H1 (cell line): ENCODE results near the gene SLCO4A1. TPM values are rescaled to one million over a fixed set of nuclear protein-coding genes. Genes with fewer than 3 reads are reported as not detected.

Experiments
- CTCF ChIA-PET: fragments of 300-600 bp; sonication (Branson Sonifier 250); formaldehyde crosslinking; loops from one replicate; lab custom pipeline; 2021; ENCODE audit not compliant: partially characterized antibody; lab: Charles Lee
- POLR2A ChIA-PET: fragments of 300-600 bp; sonication (Branson Sonifier 250); formaldehyde crosslinking; loops from one replicate; lab custom pipeline; 2021; ENCODE audit warnings: inconsistent platforms; ENCODE audit not compliant: partially characterized antibody; lab: Charles Lee
- DNase-seq, 2 experiments: peaks; one replicate each; pipeline versions ENCODE4 v3.0.0 to v3.0.0-alpha.2; 2010 to 2022; ENCODE audit warnings: low spot score in 2 of 2, low read depth in 1 of 2, mixed read lengths in 1 of 2
- FAIRE-seq: peaks from 2 replicates; lab custom pipeline; 2011; peaks lifted over from hg19 to GRCh38; lab: Jason Lieb, UNC
- H2AFZ ChIP-seq: 2 replicates; pipeline ENCODE4 v1.8.1; 2012; ENCODE audit warnings: low read length, inconsistent platforms
- H2AK5ac ChIP-seq: 2 replicates; pipeline ENCODE4 v1.6.1; 2013; ENCODE audit warnings: low read depth, low read length
- H2BK120ac ChIP-seq: replicated peaks from 2 replicates; pipeline ENCODE3; 2013; ENCODE audit warnings: low read depth, low read length, inconsistent platforms
- H2BK12ac ChIP-seq: 2 replicates; pipeline ENCODE4 v1.6.1; 2013; ENCODE audit warnings: low read depth, low read length
- H2BK15ac ChIP-seq: 2 replicates; pipeline ENCODE4 v1.6.1; 2013; ENCODE audit warnings: low read length
- H2BK20ac ChIP-seq: 2 replicates; pipeline ENCODE4 v1.6.1; 2013; ENCODE audit warnings: low read length
- H2BK5ac ChIP-seq: 2 replicates; pipeline ENCODE4 v1.6.1; 2013; ENCODE audit warnings: low read depth, low read length
- H3K14ac ChIP-seq: 2 replicates; pipeline ENCODE4 v1.6.1; 2013; ENCODE audit warnings: inconsistent platforms; ENCODE audit not compliant: insufficient read length
- H3K18ac ChIP-seq: 2 replicates; pipeline ENCODE4 v1.6.1; 2013; ENCODE audit warnings: low read length; ENCODE audit errors: extremely low read depth
- H3K23ac ChIP-seq: 2 replicates; pipeline ENCODE4 v1.6.1; 2013; ENCODE audit warnings: inconsistent platforms; ENCODE audit not compliant: insufficient read length
- H3K23me2 ChIP-seq: 2 replicates; pipeline ENCODE4 v1.6.1; 2013; ENCODE audit warnings: low read depth, low read length
- H3K27ac ChIP-seq: 2 replicates; pipeline ENCODE4 v1.6.1; 2011; ENCODE audit warnings: low read depth, low read length, inconsistent platforms
- H3K27me3 ChIP-seq, 4 experiments: replicated peaks in 1 of 4; 1 replicate in 1 of 4; 2 replicates in 3 of 4; pipeline versions ENCODE4 v1.6.1 to v1.8.1; 2011 to 2013; ENCODE audit warnings: low read length in 3 of 4, mild to moderate bottlenecking in 3 of 4, inconsistent platforms in 2 of 4, mixed read lengths in 2 of 4, moderate library complexity in 1 of 4; ENCODE audit not compliant: control insufficient read depth in 3 of 4, insufficient read depth in 3 of 4; ENCODE audit errors: extremely low read depth in 1 of 4
- H3K36me3 ChIP-seq, 4 experiments: 2 replicates each; pipeline versions ENCODE4 v1.6.1 to v1.8.1; 2011 to 2013; ENCODE audit warnings: mild to moderate bottlenecking in 4 of 4, low read length in 3 of 4, moderate library complexity in 2 of 4, control low read depth in 1 of 4, inconsistent platforms in 1 of 4; ENCODE audit not compliant: insufficient read depth in 4 of 4, control insufficient read depth in 2 of 4
- H3K4ac ChIP-seq: replicated peaks from 2 replicates; pipeline ENCODE3; 2013; ENCODE audit warnings: low read length, low read depth, mixed read lengths, inconsistent platforms; ENCODE audit not compliant: insufficient read length
- H3K4me1 ChIP-seq, 4 experiments: replicated peaks in 1 of 4; 1 replicate in 1 of 4; 2 replicates in 3 of 4; pipeline versions ENCODE4 v1.6.1 to v1.8.1; 2011 to 2013; ENCODE audit warnings: low read length in 3 of 4, inconsistent platforms in 2 of 4, mixed read lengths in 1 of 4; ENCODE audit not compliant: insufficient read depth in 4 of 4, control insufficient read depth in 3 of 4
- H3K4me2 ChIP-seq, 2 experiments: 2 replicates each; pipeline versions ENCODE4 v1.6.1 to v1.8.1; 2011 to 2013; ENCODE audit warnings: low read depth in 2 of 2, low read length in 2 of 2, control low read depth in 1 of 2, inconsistent platforms in 1 of 2, mild to moderate bottlenecking in 1 of 2; ENCODE audit not compliant: insufficient read depth in 1 of 2
- H3K4me3 ChIP-seq, 4 experiments: fragments of 200-600, 300-600 bp in 1 of 4; sonication (generic), shearing (Covaris generic), sonication (Bioruptor Twin) in 1 of 4; 2 replicates each; pipeline versions ENCODE4 v1.5.1 to v1.8.1; 2011 to 2016; ENCODE audit warnings: low read length in 4 of 4, low read depth in 3 of 4, control low read depth in 2 of 4, inconsistent platforms in 2 of 4, mild to moderate bottlenecking in 2 of 4, mixed read lengths in 1 of 4, moderate library complexity in 1 of 4; ENCODE audit not compliant: insufficient read depth in 2 of 4; ENCODE audit errors: extremely low read depth in 1 of 4
- H3K56ac ChIP-seq: replicated peaks from 2 replicates; pipeline ENCODE3; 2013; ENCODE audit warnings: low read depth, mild to moderate bottlenecking, mixed read lengths, low read length, inconsistent platforms; ENCODE audit not compliant: insufficient read length
- H3K79me1 ChIP-seq: 2 replicates; pipeline ENCODE4 v1.6.1; 2013; ENCODE audit warnings: low read depth, low read length, control low read depth
- H3K79me2 ChIP-seq, 2 experiments: 2 replicates each; pipeline versions ENCODE4 v1.6.1 to v1.8.1; 2012 to 2013; ENCODE audit warnings: low read length in 2 of 2, mild to moderate bottlenecking in 2 of 2, inconsistent platforms in 1 of 2; ENCODE audit not compliant: insufficient read depth in 2 of 2, control insufficient read depth in 1 of 2
- H3K9ac ChIP-seq, 4 experiments: replicated peaks in 1 of 4; 1 replicate in 1 of 4; 2 replicates in 3 of 4; pipeline versions ENCODE4 v1.6.1 to v1.8.1; 2011 to 2013; ENCODE audit warnings: low read depth in 3 of 4, low read length in 3 of 4, control low read depth in 2 of 4, mild to moderate bottlenecking in 2 of 4, moderate library complexity in 2 of 4, inconsistent platforms in 1 of 4; ENCODE audit errors: extremely low read depth in 1 of 4
- H3K9me3 ChIP-seq, 2 experiments: 2 replicates each; pipeline versions ENCODE4 v1.6.1 to v1.8.1; 2012 to 2013; ENCODE audit warnings: mild to moderate bottlenecking in 2 of 2, moderate library complexity in 2 of 2, control low read depth in 1 of 2, inconsistent platforms in 1 of 2, low read depth in 1 of 2, low read length in 1 of 2, mixed read lengths in 1 of 2; ENCODE audit not compliant: insufficient read depth in 2 of 2
- H4K20me1 ChIP-seq, 2 experiments: replicated peaks in 1 of 2; 2 replicates each; pipeline versions ENCODE3 to v1.8.1; 2011 to 2013; ENCODE audit warnings: inconsistent platforms in 2 of 2, low read length in 2 of 2, mild to moderate bottlenecking in 1 of 2; ENCODE audit not compliant: insufficient read depth in 2 of 2, control insufficient read depth in 1 of 2
- H4K5ac ChIP-seq: 2 replicates; pipeline ENCODE4 v1.6.1; 2013; ENCODE audit warnings: low read length, low read depth, mixed read lengths, inconsistent platforms; ENCODE audit not compliant: insufficient read length
- H4K8ac ChIP-seq: 2 replicates; pipeline ENCODE4 v1.8.0; 2013; ENCODE audit warnings: mild to moderate bottlenecking, moderate library complexity, low read length, inconsistent platforms; ENCODE audit not compliant: insufficient read depth; ENCODE audit errors: extremely low read depth
- H4K91ac ChIP-seq: replicated peaks from 2 replicates; pipeline ENCODE3; 2013; ENCODE audit warnings: low read length, mixed read lengths, inconsistent platforms; ENCODE audit not compliant: insufficient read length
- GTF2F1 ChIP-seq: IDR thresholded peaks from 2 replicates; pipeline ENCODE4 v1.6.1; 2012; ENCODE audit warnings: low read depth, low read length, improper control_type of control experiment, borderline replicate concordance
- RFX5 ChIP-seq: IDR thresholded peaks from 2 replicates; pipeline ENCODE4 v1.6.1; 2011; ENCODE audit warnings: low read depth, low read length, improper control_type of control experiment, borderline replicate concordance
- SIN3A ChIP-seq, 2 experiments: IDR thresholded peaks in 1 of 2; conservative IDR thresholded peaks in 1 of 2; 2 replicates each; pipeline ENCODE4 v1.6.1; 2011 to 2012; ENCODE audit warnings: low read length in 2 of 2, improper control_type of control experiment in 1 of 2, low read depth in 1 of 2, mild to moderate bottlenecking in 1 of 2
- SP1 ChIP-seq: IDR thresholded peaks from 2 replicates; pipeline ENCODE4 v1.6.1; 2011; ENCODE audit warnings: low read depth, low read length
- WGBS, 2 experiments: shearing (Covaris generic) in 1 of 2; methylation state at CpG; one replicate each; pipeline versions ENCODE4 v1.1.6 to v1.1.7; 2013 to 2015; ENCODE audit warnings: low lambda C conversion rate in 2 of 2, mixed read lengths in 2 of 2, inconsistent platforms in 1 of 2, low coverage in 1 of 2, missing lambda C conversion rate in 1 of 2; ENCODE audit not compliant: insufficient replicate concordance in 2 of 2, insufficient coverage in 1 of 2, insufficient read length in 1 of 2; ENCODE audit errors: extremely low coverage in 1 of 2, missing lambda C conversion rate in 1 of 2; 5-methylcytosine and 5-hydroxymethylcytosine counted together
- polyA plus RNA-seq, 7 experiments: library from polyadenylated mRNA; depleted of rRNA in 3 of 7; stranded (reverse) in 5 of 7; unstranded in 2 of 7; fragments of >200 nt in 5 of 7; fragments of 200-250 nt in 2 of 7; gene quantifications; 1 replicate in 5 of 7; 2 replicates in 1 of 7; 4 replicates in 1 of 7; pipeline versions ENCODE4 v1.2.1 to v1.2.3, GENCODE V29; 2011 to 2013; ENCODE audit warnings: missing spikeins in 2 of 7, mixed read lengths in 2 of 7
- total RNA-seq: library from RNA; stranded (reverse); fragmentation: NEBNext Ultra II Directional; extraction: Animal tissue kit (Norgen Biotek cat#: 25700); gene quantifications from 2 replicates; pipeline ENCODE4 v1.2.1, GENCODE V29; 2021

Gene SLCO4A1
- total and polyA plus RNA-seq, 2 of the 8 experiments (the other 6 are each of a cell fraction or from before 2014, with no cell fraction given): 10.5 to 18.5 TPM

DNA sequence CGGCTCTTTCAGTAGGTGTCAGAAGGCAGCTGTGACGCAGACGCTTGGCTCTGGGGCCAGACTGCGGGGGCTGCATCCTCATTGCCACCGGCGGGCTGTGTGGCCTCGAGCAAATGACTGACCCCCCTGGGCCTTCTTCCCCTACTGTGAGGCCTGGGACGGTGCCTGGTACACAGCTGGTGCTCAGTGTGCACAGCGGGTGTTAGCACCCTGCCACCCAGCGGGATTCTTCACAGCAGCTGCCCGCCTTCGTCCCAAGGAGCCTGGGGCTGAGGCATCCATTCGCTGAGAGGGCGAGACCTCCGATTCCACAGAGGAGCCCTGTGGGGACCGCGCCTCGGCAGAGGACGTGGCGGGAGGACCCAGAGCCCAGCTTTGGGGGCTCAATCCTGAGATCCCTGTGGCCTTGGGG, 10.6 kb downstream of the SLCO4A1 start:
- H3K4me2 ChIP-seq: no peak overlapping the region

More for the DNA sequence above, 10.6 kb downstream of the SLCO4A1 start:
- no peak overlapping the region for H2AFZ ChIP-seq
- H3K4me1 ChIP-seq: peaks cover 0 to 13% (median 8%) of the 10 kb centered on the region in 4 experiments; a peak in 5 of 7 replicates
- DNase-seq: no peak
- no peak overlapping the region for H2BK120ac ChIP-seq
- peaks cover 14% of the 10 kb centered on the region for H3K79me1 ChIP-seq
- no peak overlapping the region for H2BK12ac ChIP-seq
- FAIRE-seq: no peak
- H4K5ac ChIP-seq: no peak overlapping the region
- no peak overlapping the region for H2BK5ac ChIP-seq
- peaks cover 13 to 29% of the 10 kb centered on the region in 2 experiments for H4K20me1 ChIP-seq
- H2BK15ac ChIP-seq: no peak overlapping the region
- H3K9me3 ChIP-seq: no peaks in the 10 kb centered on the region
- 92% methylated on average over 19 of the region's 20 CpGs; no CpG with 5 or more reads in 1 of the 2 experiments for WGBS, 2 experiments
- no peak for TF ChIP-seq SIN3A (conservative IDR thresholded peaks at IDR 0.05 in 1 of 2, IDR thresholded peaks at IDR 0.05 in 1 of 2; ENCODE audit: low read depth in 1 of 2, low read length in 2 of 2)
- no peak for TF ChIP-seq GTF2F1
- no peak for TF ChIP-seq SP1
- TF ChIP-seq RFX5: no peak
- no peak overlapping the region for H3K14ac ChIP-seq
- no peak overlapping the region for H3K23ac ChIP-seq
- H2AK5ac ChIP-seq: no peak overlapping the region
- H4K8ac ChIP-seq: no peak overlapping the region
- no peak overlapping the region for H3K4ac ChIP-seq
- H3K23me2 ChIP-seq: no peaks in the 10 kb centered on the region
- no peaks in the 10 kb centered on the region for H3K36me3 ChIP-seq
- H3K18ac ChIP-seq: no peak overlapping the region
- H3K9ac ChIP-seq: no peak overlapping the region
- H3K79me2 ChIP-seq: peaks cover 0 to 3% of the 10 kb centered on the region in 2 experiments; a peak in 1 of 4 replicates
- no peak overlapping the region for H2BK20ac ChIP-seq
- ChIA-PET POLR2A (no interaction called here), CTCF (interaction anchor here (2.3 kb wide), 1 partner anchor 138 kb away, joined by 11 read pairs; no protein-coding TSS in a partner anchor)
- H4K91ac ChIP-seq: no peak overlapping the region
- no peaks in the 10 kb centered on the region for H3K27me3 ChIP-seq
- no peak overlapping the region for H3K27ac ChIP-seq
- no peak overlapping the region for H3K4me3 ChIP-seq
- H3K56ac ChIP-seq: no peak overlapping the region
